ENCODE measurements around the gene MYO1D.

MYO1D gene

DNA sequence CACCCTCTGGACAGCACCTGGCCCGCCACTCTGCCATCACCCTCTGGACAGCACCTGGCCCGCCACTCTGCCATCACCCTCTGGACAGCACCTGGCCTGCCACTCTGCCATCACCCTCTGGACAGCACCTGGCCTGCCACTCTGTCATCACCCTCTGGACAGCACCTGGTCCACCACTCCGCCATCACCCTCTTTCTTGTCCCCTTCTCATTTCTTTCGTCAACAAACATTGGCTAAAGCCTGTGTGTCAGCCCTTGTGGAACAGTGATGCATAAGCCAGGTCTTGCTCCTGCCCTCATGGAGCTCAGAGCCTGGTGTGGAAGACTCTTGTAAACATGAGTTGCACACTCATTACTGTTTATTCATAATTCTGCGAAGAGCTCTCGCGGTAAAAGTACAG is 358.9 kb downstream of the MYO1D start:
- Histone ChIP-seq H3K27ac (ENCODE audit: insufficient read depth, low read length, poor library complexity, severe bottlenecking) (peak overlapping the region; percentile 33), H3K9me3 (ENCODE audit: control insufficient read depth, low read length) (no peaks in the 10 kb centered on the region), H3K27me3 (replicated peaks; ENCODE audit: control insufficient read depth, insufficient read depth, low read length, poor library complexity, severe bottlenecking) (no peaks in the 10 kb centered on the region), H3K4me1 (ENCODE audit: control insufficient read depth, insufficient read depth, low read length, poor library complexity, severe bottlenecking) (peaks cover 48% of the 10 kb centered on the region), H3K36me3 (ENCODE audit: control insufficient read depth, insufficient read depth, low read length) (no peaks in the 10 kb centered on the region), H3K4me3 (ENCODE audit: insufficient read depth, low read depth, low read length, poor library complexity, severe bottlenecking) (no peak overlapping the region)
- no peak for DNase-seq

DNA sequence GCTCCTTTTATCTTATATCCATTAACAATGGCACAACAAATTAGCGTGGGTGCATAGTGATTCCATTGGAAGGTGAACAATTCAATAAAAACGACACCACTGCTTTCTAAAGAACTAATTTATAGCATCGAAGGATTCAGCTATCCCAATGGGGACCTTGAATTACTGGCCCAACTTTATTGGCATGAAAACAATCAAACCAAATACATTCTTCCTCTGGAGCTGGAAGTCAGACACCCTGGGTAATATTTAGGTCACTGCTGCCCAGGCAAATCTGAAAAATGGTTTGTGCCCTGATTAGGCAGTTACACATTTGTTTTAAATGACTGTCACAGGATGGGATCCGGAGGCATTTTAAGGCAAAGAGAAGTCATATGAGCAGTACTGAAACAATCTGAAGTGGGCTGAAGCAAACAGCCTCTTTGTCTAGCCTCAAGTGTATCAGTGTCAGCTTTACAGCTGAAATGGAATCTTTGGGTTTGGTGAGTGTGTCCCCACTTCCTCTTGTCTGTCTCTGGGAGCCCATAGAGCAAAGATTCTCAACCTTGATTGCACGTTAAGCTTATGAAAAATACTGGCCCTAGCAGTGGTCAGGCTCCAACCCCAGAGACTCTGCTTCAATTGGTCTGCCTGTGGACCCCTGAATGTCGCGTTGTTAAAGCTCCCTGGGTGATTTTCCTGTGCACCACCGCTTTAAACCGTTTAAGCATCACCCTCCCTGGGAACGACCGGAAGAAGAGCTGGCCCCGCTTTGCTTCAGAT is 359.8 kb downstream of the MYO1D start:
- Histone ChIP-seq H3K4me3 (ENCODE audit: insufficient read depth, low read depth, low read length, poor library complexity, severe bottlenecking) (no peak overlapping the region), H3K4me1 (ENCODE audit: control insufficient read depth, insufficient read depth, low read length, poor library complexity, severe bottlenecking) (peaks cover 48% of the 10 kb centered on the region), H3K27ac (ENCODE audit: insufficient read depth, low read length, poor library complexity, severe bottlenecking) (peak overlapping the region; percentile 33), H3K27me3 (replicated peaks; ENCODE audit: control insufficient read depth, insufficient read depth, low read length, poor library complexity, severe bottlenecking) (no peaks in the 10 kb centered on the region), H3K36me3 (ENCODE audit: control insufficient read depth, insufficient read depth, low read length) (no peaks in the 10 kb centered on the region), H3K9me3 (ENCODE audit: control insufficient read depth, low read length) (no peaks in the 10 kb centered on the region)
- no peak for DNase-seq

DNA sequence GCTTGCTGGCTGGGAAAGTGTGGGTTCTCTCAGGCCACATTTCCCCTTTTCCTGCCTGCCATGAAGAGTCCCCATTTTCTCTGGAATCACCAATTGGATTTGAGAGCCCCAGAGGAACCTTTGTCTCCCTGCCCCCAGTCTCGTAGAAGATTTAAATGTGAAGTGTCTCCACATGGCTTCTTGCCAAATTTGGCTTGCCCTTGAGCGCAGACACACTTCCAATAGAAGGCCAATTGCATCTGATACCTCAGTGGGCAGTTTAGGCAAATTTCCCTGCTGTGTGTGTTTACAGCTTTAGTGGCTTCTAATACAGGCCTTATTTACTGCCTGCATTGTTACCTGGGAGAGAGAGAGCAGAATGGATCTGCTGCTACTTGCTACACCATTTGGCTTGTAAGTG is 360.5 kb downstream of the MYO1D start:
- Histone ChIP-seq H3K27ac (ENCODE audit: insufficient read depth, low read length, poor library complexity, severe bottlenecking) (no peak overlapping the region), H3K4me1 (ENCODE audit: control insufficient read depth, insufficient read depth, low read length, poor library complexity, severe bottlenecking) (peaks cover 48% of the 10 kb centered on the region)
- DNase-seq: no peak

DNA sequence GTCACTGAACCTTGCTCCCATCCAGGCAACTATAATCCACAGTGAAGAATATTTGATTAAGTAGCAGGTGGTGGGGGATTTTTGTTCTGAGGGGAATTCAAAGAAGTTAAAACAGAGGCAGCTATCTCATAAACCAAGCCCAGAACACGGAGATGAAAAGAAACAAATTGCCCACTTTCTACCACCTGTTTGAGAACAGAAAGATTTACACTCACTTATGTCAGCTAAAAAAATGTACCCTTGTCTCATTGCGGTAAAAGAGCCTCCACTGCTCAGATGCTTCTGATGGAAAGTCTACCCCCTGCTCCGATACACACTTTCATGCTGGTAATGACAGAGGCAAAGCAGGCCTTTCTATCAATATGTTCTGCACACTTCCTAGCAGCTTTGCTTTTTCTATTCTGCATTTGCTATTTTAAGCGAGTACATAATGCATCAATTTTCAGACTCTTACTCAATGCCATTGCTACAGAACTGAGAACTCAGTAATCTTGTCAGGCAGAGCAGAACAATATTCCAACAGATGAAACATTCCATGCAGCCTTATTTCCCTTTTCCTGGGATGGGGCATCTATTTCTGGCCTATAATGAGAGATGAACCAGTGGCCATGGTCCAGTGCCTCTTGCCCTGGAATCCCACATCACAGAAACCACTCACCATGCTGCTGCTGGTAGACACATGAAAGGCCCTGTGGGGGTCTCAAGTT is 361.1 kb downstream of the MYO1D start:
- H3K27me3 ChIP-seq (replicated peaks; ENCODE audit: control insufficient read depth, insufficient read depth, low read length, poor library complexity, severe bottlenecking): no peaks in the 10 kb centered on the region
- DNase-seq: no peak
- H3K4me1 ChIP-seq (ENCODE audit: control insufficient read depth, insufficient read depth, low read length, poor library complexity, severe bottlenecking): peaks cover 45% of the 10 kb centered on the region
- no peaks in the 10 kb centered on the region for H3K9me3 ChIP-seq (ENCODE audit: control insufficient read depth, low read length)
- H3K4me3 ChIP-seq (ENCODE audit: insufficient read depth, low read depth, low read length, poor library complexity, severe bottlenecking): no peak overlapping the region
- H3K36me3 ChIP-seq (ENCODE audit: control insufficient read depth, insufficient read depth, low read length): no peaks in the 10 kb centered on the region
- H3K27ac ChIP-seq (ENCODE audit: insufficient read depth, low read length, poor library complexity, severe bottlenecking): no peak overlapping the region

More for the DNA sequence above, 360.5 kb downstream of the MYO1D start:
- Histone ChIP-seq H3K27me3 (replicated peaks; ENCODE audit: control insufficient read depth, insufficient read depth, low read length, poor library complexity, severe bottlenecking) (no peaks in the 10 kb centered on the region), H3K4me3 (ENCODE audit: insufficient read depth, low read depth, low read length, poor library complexity, severe bottlenecking) (no peak overlapping the region), H3K36me3 (ENCODE audit: control insufficient read depth, insufficient read depth, low read length) (no peaks in the 10 kb centered on the region), H3K9me3 (ENCODE audit: control insufficient read depth, low read length) (no peaks in the 10 kb centered on the region)

DNA sequence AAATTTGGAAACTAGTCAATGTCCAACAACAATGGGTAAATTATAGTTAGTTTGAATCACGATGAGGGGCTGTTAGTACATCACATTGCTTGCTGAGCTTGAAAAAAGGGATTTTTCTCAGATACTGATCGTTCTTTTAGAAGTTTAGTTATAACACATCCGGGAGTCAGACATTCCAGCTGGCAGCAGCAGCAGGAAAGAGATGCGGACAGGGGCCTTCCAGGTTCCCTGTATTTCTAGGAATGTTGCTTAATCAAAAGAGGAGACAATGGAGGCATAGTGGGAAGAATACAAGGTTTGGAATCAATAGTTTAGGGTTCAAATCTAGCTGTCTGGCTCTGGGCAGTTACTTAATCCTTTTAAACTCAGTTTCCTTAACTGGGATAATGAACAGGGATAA is 362.3 kb downstream of the MYO1D start:
- Histone ChIP-seq H3K27me3 (replicated peaks; ENCODE audit: control insufficient read depth, insufficient read depth, low read length, poor library complexity, severe bottlenecking) (no peaks in the 10 kb centered on the region), H3K9me3 (ENCODE audit: control insufficient read depth, low read length) (no peaks in the 10 kb centered on the region), H3K36me3 (ENCODE audit: control insufficient read depth, insufficient read depth, low read length) (no peaks in the 10 kb centered on the region), H3K4me3 (ENCODE audit: insufficient read depth, low read depth, low read length, poor library complexity, severe bottlenecking) (no peak overlapping the region), H3K27ac (ENCODE audit: insufficient read depth, low read length, poor library complexity, severe bottlenecking) (no peak overlapping the region), H3K4me1 (ENCODE audit: control insufficient read depth, insufficient read depth, low read length, poor library complexity, severe bottlenecking) (peaks cover 32% of the 10 kb centered on the region)
- DNase-seq: no peak

DNA sequence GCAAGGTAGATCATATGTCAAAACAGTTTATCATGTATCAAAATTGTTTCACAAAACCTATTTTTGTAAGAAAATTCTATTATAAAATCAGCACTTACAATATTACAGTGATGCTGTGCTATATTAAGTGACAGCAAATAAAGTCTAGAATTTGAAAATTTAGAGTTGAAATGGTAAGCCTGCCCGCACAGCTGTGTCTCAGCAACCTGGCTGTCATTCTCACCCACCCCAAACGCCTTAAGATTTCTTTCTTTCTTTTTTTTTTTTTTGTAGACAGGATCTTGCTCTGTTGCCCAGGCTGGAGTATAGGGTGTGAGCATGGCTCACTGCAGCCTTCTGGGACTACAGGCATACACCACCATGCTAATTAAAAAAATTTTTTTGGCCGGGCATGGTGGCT is 363.3 kb downstream of the MYO1D start:
- no peak overlapping the region for H3K4me3 ChIP-seq (ENCODE audit: insufficient read depth, low read depth, low read length, poor library complexity, severe bottlenecking)
- H3K4me1 ChIP-seq (ENCODE audit: control insufficient read depth, insufficient read depth, low read length, poor library complexity, severe bottlenecking): peaks cover 25% of the 10 kb centered on the region
- no peak for DNase-seq
- H3K36me3 ChIP-seq (ENCODE audit: control insufficient read depth, insufficient read depth, low read length): no peaks in the 10 kb centered on the region
- no peaks in the 10 kb centered on the region for H3K9me3 ChIP-seq (ENCODE audit: control insufficient read depth, low read length)
- no peak overlapping the region for H3K27ac ChIP-seq (ENCODE audit: insufficient read depth, low read length, poor library complexity, severe bottlenecking)
- H3K27me3 ChIP-seq (replicated peaks; ENCODE audit: control insufficient read depth, insufficient read depth, low read length, poor library complexity, severe bottlenecking): no peaks in the 10 kb centered on the region

DNA sequence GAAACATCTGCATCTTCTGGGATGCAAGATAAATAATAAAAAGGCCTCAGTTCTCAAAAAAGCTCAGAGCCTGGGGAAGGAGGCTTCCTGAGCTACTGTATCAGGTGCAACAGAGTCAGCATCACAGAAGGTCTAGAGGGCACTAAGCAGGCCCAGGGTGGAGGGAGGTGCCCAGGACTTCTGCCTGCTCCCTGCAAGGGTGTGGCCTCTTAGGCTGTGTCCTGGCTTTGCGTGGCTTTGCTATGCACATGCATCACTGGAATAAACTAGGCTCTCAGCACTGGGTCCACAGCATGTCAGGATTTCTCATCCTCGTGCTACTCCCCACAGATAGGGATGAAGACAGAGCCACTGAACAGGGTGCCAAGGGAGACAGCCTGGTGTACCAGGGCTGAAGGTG is 364.6 kb downstream of the MYO1D start:
- Histone ChIP-seq H3K36me3 (ENCODE audit: control insufficient read depth, insufficient read depth, low read length) (no peaks in the 10 kb centered on the region), H3K27ac (ENCODE audit: insufficient read depth, low read length, poor library complexity, severe bottlenecking) (no peak overlapping the region), H3K4me1 (ENCODE audit: control insufficient read depth, insufficient read depth, low read length, poor library complexity, severe bottlenecking) (peaks cover 13% of the 10 kb centered on the region), H3K4me3 (ENCODE audit: insufficient read depth, low read depth, low read length, poor library complexity, severe bottlenecking) (no peak overlapping the region), H3K27me3 (replicated peaks; ENCODE audit: control insufficient read depth, insufficient read depth, low read length, poor library complexity, severe bottlenecking) (no peaks in the 10 kb centered on the region), H3K9me3 (ENCODE audit: control insufficient read depth, low read length) (no peaks in the 10 kb centered on the region)
- DNase-seq: no peak

DNA sequence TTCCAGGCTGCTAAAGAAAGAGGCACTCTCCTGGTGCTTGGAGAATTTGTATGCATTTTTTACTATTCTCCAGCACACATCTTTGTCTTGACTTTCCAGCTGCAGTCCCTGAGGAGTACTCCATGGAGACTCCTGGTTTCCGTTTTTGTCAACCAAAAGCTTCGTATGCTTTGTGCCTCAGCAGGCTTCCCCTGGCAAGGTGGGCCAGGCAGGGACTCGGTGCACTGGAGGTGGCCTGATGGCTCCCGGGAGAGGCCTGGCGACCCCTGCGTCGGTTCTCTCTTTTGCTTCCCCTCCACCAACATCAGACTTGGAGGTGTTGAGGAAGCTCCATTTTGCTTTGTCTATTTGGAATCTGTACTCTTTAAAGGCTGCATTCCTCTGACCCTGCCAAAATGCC is 366.5 kb downstream of the MYO1D start:
- Histone ChIP-seq H3K27ac (ENCODE audit: insufficient read depth, low read length, poor library complexity, severe bottlenecking) (no peak overlapping the region), H3K27me3 (replicated peaks; ENCODE audit: control insufficient read depth, insufficient read depth, low read length, poor library complexity, severe bottlenecking) (no peaks in the 10 kb centered on the region), H3K9me3 (ENCODE audit: control insufficient read depth, low read length) (no peaks in the 10 kb centered on the region), H3K4me1 (ENCODE audit: control insufficient read depth, insufficient read depth, low read length, poor library complexity, severe bottlenecking) (peaks cover 8% of the 10 kb centered on the region), H3K36me3 (ENCODE audit: control insufficient read depth, insufficient read depth, low read length) (no peaks in the 10 kb centered on the region), H3K4me3 (ENCODE audit: insufficient read depth, low read depth, low read length, poor library complexity, severe bottlenecking) (no peak overlapping the region)
- DNase-seq: no peak

DNA sequence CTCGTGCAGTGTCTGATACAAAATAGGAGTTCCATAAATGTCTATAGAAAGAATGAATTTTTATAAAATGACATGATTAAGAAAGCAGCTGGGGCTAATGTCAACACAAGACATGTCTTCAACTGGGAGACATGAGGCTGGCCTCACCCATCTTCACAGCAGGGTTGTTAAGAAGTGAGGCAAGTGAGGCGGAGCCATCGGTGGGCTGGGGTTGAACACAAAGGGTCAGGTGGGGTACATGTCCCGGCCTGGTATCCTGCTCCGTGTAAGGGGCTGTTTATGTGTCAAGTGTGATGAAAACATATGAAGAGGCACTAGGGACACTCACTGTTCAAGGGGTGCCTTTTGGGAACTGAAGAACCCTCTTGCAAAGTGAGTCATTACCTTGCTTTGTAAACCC is 368.0 kb downstream of the MYO1D start:
- Histone ChIP-seq H3K36me3 (ENCODE audit: control insufficient read depth, insufficient read depth, low read length) (no peaks in the 10 kb centered on the region), H3K9me3 (ENCODE audit: control insufficient read depth, low read length) (no peaks in the 10 kb centered on the region), H3K4me1 (ENCODE audit: control insufficient read depth, insufficient read depth, low read length, poor library complexity, severe bottlenecking) (peaks cover 24% of the 10 kb centered on the region), H3K4me3 (ENCODE audit: insufficient read depth, low read depth, low read length, poor library complexity, severe bottlenecking) (no peak overlapping the region), H3K27me3 (replicated peaks; ENCODE audit: control insufficient read depth, insufficient read depth, low read length, poor library complexity, severe bottlenecking) (no peaks in the 10 kb centered on the region), H3K27ac (ENCODE audit: insufficient read depth, low read length, poor library complexity, severe bottlenecking) (no peak overlapping the region)
- DNase-seq: no peak

DNA sequence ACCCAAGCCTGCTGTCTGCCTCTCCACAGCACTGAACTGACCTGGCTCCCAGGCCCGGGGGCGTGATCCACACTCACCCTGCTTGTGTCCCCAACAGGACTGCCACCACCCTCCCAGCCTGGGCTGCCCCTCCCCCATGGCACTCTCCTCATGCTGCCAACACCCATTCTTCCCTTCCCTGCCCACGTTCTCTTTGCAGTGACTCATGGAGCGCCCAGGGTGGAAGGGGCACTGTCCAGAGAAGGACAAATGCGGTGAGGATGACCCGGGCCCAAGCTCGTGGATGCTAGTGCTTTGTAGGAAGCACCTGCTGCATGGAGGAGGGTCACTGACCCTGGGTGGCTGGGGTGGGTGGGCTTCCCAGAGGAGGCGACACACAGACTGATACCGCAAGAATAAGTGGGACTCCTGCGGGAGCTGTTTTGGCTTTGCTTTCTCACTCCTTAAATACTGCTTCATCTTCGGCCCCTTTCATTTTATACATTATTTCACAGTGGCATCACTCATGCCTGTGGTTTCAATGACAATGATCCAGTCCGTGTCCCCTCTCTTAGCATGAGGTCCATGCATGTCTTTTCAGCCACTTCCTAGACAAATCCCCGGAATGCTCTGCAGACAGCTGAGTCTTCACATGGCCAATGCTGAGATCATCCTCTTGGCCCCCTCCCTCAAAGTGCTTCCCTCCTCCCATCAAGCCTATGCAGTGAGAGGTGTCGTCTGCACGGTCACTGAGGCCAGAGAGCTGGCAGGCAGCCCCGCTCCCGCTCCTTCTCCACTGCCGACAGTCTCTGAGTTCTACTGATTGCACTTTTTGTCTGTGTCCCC is 372.5 kb downstream of the MYO1D start:
- H3K4me3 ChIP-seq (ENCODE audit: insufficient read depth, low read depth, low read length, poor library complexity, severe bottlenecking): no peak overlapping the region
- no peaks in the 10 kb centered on the region for H3K36me3 ChIP-seq (ENCODE audit: control insufficient read depth, insufficient read depth, low read length)
- H3K4me1 ChIP-seq (ENCODE audit: control insufficient read depth, insufficient read depth, low read length, poor library complexity, severe bottlenecking): peaks cover 39% of the 10 kb centered on the region
- H3K27me3 ChIP-seq (replicated peaks; ENCODE audit: control insufficient read depth, insufficient read depth, low read length, poor library complexity, severe bottlenecking): no peaks in the 10 kb centered on the region
- no peaks in the 10 kb centered on the region for H3K9me3 ChIP-seq (ENCODE audit: control insufficient read depth, low read length)
- DNase-seq: no peak
- H3K27ac ChIP-seq (ENCODE audit: insufficient read depth, low read length, poor library complexity, severe bottlenecking): peak overlapping the region; percentile 68

Data from effector memory CD4-positive, alpha-beta T cell (primary cell).